A673 (cell line): ENCODE results near the gene PALD1. TPM values are rescaled to one million over a fixed set of nuclear protein-coding genes. Genes with fewer than 3 reads are reported as not detected.
A peak's percentile ranks its signal among the peaks of the same experiment; 100 is the strongest.

Source experiments
- BruUV-seq: library from RNA; stranded (reverse); fragments of 400-500 nt; replicated peaks from 2 replicates; lab custom pipeline; 2021; lab: Mats Ljungman, UMichigan
- CTCF ChIA-PET: fragments of 300-600 bp; sonication (Branson Sonifier 250); formaldehyde crosslinking; loops from one replicate; lab custom pipeline; 2022; ENCODE audit warnings: antibody characterized with exemption; lab: Charles Lee
- POLR2A ChIA-PET: fragments of 300-600 bp; sonication (Branson Sonifier 250); formaldehyde crosslinking; loops from one replicate; lab custom pipeline; 2022; ENCODE audit warnings: antibody characterized with exemption; ENCODE audit not compliant: low non-redundant PET; lab: Charles Lee
- DNase-seq: peaks from one replicate; pipeline ENCODE4 v3.0.0-alpha.2; 2015; ENCODE audit warnings: low spot score
- H3K27ac ChIP-seq: fragments of 200-600 bp; sonication (generic); 2 replicates; pipeline ENCODE4 v1.5.1; 2016; ENCODE audit warnings: mixed run types, low read depth, mild to moderate bottlenecking, mixed read lengths, antibody characterized with exemption, low read length; ENCODE audit not compliant: poor library complexity, severe bottlenecking
- H3K27me3 ChIP-seq: fragments of 200-600 bp; sonication (generic); replicated peaks from 2 replicates; pipeline ENCODE4 v1.6.1; 2017; ENCODE audit warnings: mixed run types, low read depth, mild to moderate bottlenecking, mixed read lengths, antibody characterized with exemption, low read length; ENCODE audit not compliant: insufficient read depth, poor library complexity
- H3K36me3 ChIP-seq: fragments of 200-600 bp; sonication (generic); 2 replicates; pipeline ENCODE4 v1.6.1; 2016; ENCODE audit warnings: mixed run types, mild to moderate bottlenecking, mixed read lengths, antibody characterized with exemption, low read length; ENCODE audit not compliant: insufficient read depth, poor library complexity, severe bottlenecking
- H3K4me1 ChIP-seq: fragments of 200-600 bp; sonication (generic); 2 replicates; pipeline ENCODE4 v1.6.1; 2017; ENCODE audit warnings: mixed run types, mild to moderate bottlenecking, mixed read lengths, antibody characterized with exemption, low read length; ENCODE audit not compliant: insufficient read depth, poor library complexity, severe bottlenecking
- H3K4me3 ChIP-seq: fragments of 200-600 bp; sonication (generic); 2 replicates; pipeline ENCODE4 v1.5.1; 2016; ENCODE audit warnings: low read depth, mixed run types, mild to moderate bottlenecking, mixed read lengths, low read length; ENCODE audit not compliant: poor library complexity, severe bottlenecking
- H3K9me3 ChIP-seq: fragments of 200-600 bp; sonication (generic); 2 replicates; pipeline ENCODE4 v1.6.1; 2016; ENCODE audit warnings: mixed run types, low read depth, mild to moderate bottlenecking, mixed read lengths, antibody characterized with exemption, low read length; ENCODE audit not compliant: poor library complexity, severe bottlenecking
- EZH2 ChIP-seq: fragments of 200-600 bp; sonication (generic); IDR thresholded peaks from 2 replicates; pipeline ENCODE4 v1.6.1; 2017; ENCODE audit warnings: borderline replicate concordance, low read depth, mild to moderate bottlenecking, mixed read lengths, antibody characterized with exemption, low read length; ENCODE audit not compliant: poor library complexity, severe bottlenecking
- intact Hi-C: fragments of 100-400 bp; cut with micrococcal nuclease; formaldehyde crosslinking; loops from one replicate; pipeline ENCODE4 v1.10.0; 2022; ENCODE audit not compliant: unreplicated experiment
- total RNA-seq: library from RNA; stranded (reverse); gene quantifications from 2 replicates; pipeline ENCODE4 v1.2.3, GENCODE V29; 2021
- TF ChIP-seq, protein P1 (sequence below): fragments of 300-800, 200-600 bp; sonication (generic); conservative IDR thresholded peaks from 2 replicates; pipeline ENCODE4 v1.5.1; 2017; ENCODE audit warnings: low read depth, mild to moderate bottlenecking, antibody characterized with exemption, low read length, moderate library complexity, mixed read lengths

The PALD1 gene
- total RNA-seq, 1 experiment from 2014 or later: 9.0 TPM

DNA sequence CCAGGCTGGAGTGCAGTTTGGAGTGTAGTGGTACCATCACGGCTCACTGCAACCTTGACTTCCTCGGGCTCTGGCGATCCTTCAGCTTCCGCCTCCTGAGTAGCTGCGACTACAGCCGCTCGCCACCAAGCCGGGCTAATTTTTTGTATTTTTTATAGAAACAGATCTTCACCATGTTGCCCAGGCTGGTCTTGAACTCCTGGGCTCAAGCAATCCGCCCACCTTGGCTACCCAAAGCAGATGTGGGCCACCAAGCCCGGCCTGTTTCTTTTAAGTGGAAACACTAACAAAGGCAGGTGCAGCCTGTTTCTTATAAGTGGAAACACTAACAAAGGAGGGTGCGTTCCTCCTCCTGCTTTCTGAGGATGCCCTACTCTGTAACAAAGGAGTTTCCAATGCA is 105.8 kb downstream of the PALD1 start:
- TF ChIP-seq EZH2: no peak
- TF ChIP-seq, protein P1, sequence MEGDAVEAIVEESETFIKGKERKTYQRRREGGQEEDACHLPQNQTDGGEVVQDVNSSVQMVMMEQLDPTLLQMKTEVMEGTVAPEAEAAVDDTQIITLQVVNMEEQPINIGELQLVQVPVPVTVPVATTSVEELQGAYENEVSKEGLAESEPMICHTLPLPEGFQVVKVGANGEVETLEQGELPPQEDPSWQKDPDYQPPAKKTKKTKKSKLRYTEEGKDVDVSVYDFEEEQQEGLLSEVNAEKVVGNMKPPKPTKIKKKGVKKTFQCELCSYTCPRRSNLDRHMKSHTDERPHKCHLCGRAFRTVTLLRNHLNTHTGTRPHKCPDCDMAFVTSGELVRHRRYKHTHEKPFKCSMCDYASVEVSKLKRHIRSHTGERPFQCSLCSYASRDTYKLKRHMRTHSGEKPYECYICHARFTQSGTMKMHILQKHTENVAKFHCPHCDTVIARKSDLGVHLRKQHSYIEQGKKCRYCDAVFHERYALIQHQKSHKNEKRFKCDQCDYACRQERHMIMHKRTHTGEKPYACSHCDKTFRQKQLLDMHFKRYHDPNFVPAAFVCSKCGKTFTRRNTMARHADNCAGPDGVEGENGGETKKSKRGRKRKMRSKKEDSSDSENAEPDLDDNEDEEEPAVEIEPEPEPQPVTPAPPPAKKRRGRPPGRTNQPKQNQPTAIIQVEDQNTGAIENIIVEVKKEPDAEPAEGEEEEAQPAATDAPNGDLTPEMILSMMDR: no peak
- intact Hi-C loops: no loop called here
- H3K4me1 ChIP-seq: peaks cover 25% of the 10 kb centered on the region
- BruUV-seq: no TSS peak
- CTCF ChIA-PET: no interaction called here
- H3K4me3 ChIP-seq: no peak overlapping the region
- H3K27ac ChIP-seq: no peak overlapping the region
- no peak for DNase-seq
- H3K36me3 ChIP-seq: no peaks in the 10 kb centered on the region
- H3K27me3 ChIP-seq: no peaks in the 10 kb centered on the region
- no peaks in the 10 kb centered on the region for H3K9me3 ChIP-seq
- POLR2A ChIA-PET: no interaction called here

DNA sequence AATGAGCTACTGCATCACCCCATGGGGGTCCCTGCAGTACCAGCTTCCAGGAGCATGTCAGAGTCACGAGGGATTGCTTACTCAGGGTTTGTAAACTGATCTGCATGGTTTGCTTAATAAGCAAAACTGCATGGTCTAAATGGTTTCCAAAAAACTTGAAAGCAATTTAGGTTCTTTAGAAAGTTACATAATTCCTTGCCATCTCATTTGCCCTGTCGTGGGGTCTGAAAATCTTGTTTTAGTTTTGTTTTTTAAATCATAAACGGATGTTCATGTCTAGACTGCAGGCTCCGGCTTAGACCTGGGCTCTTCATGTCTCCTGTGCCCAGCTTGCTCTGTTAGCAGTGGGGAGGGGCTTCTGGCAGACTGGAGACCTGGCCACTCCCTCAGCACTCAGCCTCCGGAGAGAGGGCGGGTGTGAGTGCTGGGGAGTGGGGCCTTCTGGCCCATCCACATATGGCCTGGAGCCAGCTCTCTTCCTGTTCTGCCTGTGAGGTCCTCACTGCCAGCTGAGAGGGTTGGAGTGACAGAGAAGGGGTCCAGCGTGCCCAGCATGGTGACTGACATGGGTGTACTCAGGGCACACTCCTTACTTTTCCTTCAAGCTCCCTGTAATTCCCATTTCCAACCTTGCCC is 106.5 kb downstream of the PALD1 start:
- intact Hi-C loops: no loop called here
- no peaks in the 10 kb centered on the region for H3K9me3 ChIP-seq
- no TSS peak for BruUV-seq
- H3K4me3 ChIP-seq: no peak overlapping the region
- peaks cover 25% of the 10 kb centered on the region for H3K4me1 ChIP-seq
- ChIA-PET POLR2A (no interaction called here), CTCF (interaction anchor here (0.5 kb wide), 1 partner anchor 36 kb away, joined by 10 read pairs; no protein-coding TSS in a partner anchor)
- no peaks in the 10 kb centered on the region for H3K27me3 ChIP-seq
- no peak overlapping the region for H3K27ac ChIP-seq
- peak; percentile 85 for DNase-seq
- no peaks in the 10 kb centered on the region for H3K36me3 ChIP-seq
- TF ChIP-seq, protein P1: no peak
- TF ChIP-seq EZH2: no peak

GRCh38 chr10:70585578-70586169 is 107.1 kb downstream of the PALD1 start:
- no peak overlapping the region for H3K4me3 ChIP-seq
- H3K9me3 ChIP-seq: no peaks in the 10 kb centered on the region
- no peak for DNase-seq
- H3K4me1 ChIP-seq: peaks cover 25% of the 10 kb centered on the region
- H3K36me3 ChIP-seq: no peaks in the 10 kb centered on the region
- BruUV-seq: no TSS peak
- TF ChIP-seq, protein P1: no peak
- TF ChIP-seq EZH2: no peak
- intact Hi-C loops: no loop called here
- H3K27me3 ChIP-seq: no peaks in the 10 kb centered on the region
- no peak overlapping the region for H3K27ac ChIP-seq
- ChIA-PET CTCF (interaction anchor here (0.5 kb wide), 1 partner anchor 36 kb away, joined by 10 read pairs; no protein-coding TSS in a partner anchor), POLR2A (no interaction called here)
